Thymus (tissue), 11 donors: ENCODE measurements around the gene MAFB. TPM values are rescaled to one million over a fixed set of nuclear protein-coding genes. Genes with fewer than 3 reads are reported as not detected.

Experiments
- DNase-seq, 9 donors: peaks; one replicate each; pipeline ENCODE4 v3.0.0-alpha.2; 2013; ENCODE audit warnings: low spot score in 9 of 9, low read depth in 6 of 9, missing footprints in 1 of 9
- H3K27ac ChIP-seq, 2 donors: one replicate each; pipeline ENCODE4 v1.5.1; 2013; ENCODE audit warnings: control low read depth in 1 of 2, low read depth in 1 of 2, low read length in 1 of 2, mild to moderate bottlenecking in 1 of 2, moderate library complexity in 1 of 2
- H3K27me3 ChIP-seq, 2 donors: one replicate each; pipeline ENCODE4 v1.5.1; 2013; ENCODE audit warnings: low read length in 1 of 2; ENCODE audit not compliant: control insufficient read depth in 2 of 2, insufficient read depth in 1 of 2
- H3K36me3 ChIP-seq, 2 donors: one replicate each; pipeline ENCODE4 v1.5.1; 2013; ENCODE audit warnings: low read length in 1 of 2, mild to moderate bottlenecking in 1 of 2, moderate library complexity in 1 of 2; ENCODE audit not compliant: control insufficient read depth in 2 of 2, insufficient read depth in 2 of 2
- H3K4me1 ChIP-seq, 2 donors: one replicate each; pipeline ENCODE4 v1.5.1; 2013; ENCODE audit warnings: low read length in 2 of 2; ENCODE audit not compliant: control insufficient read depth in 2 of 2, insufficient read depth in 2 of 2
- H3K4me3 ChIP-seq, 2 donors: one replicate each; pipeline ENCODE4 v1.5.1; 2013; ENCODE audit warnings: low read length in 2 of 2, control low read depth in 1 of 2, mild to moderate bottlenecking in 1 of 2
- H3K9me3 ChIP-seq, 2 donors: one replicate each; pipeline ENCODE4 v1.5.1; 2013; ENCODE audit warnings: low read length in 1 of 2, mild to moderate bottlenecking in 1 of 2; ENCODE audit not compliant: control insufficient read depth in 2 of 2, insufficient read depth in 1 of 2
- WGBS: extraction: QIAGEN DNeasy Blood & Tissue Kit; methylation state at CpG from one replicate; pipeline ENCODE4 v1.1.7; 2013; 5-methylcytosine and 5-hydroxymethylcytosine counted together
- polyA plus RNA-seq: library from polyadenylated mRNA; stranded (reverse); fragments of 200-250 nt; gene quantifications from one replicate; pipeline ENCODE4 v1.2.3, GENCODE V29; 2013
- total RNA-seq: library from RNA; stranded (reverse); fragments of 120-200 nt; gene quantifications from one replicate; pipeline ENCODE4 v1.2.4, GENCODE V29; 2013
- donor health status: healthy.

MAFB gene
- total and polyA plus RNA-seq, 2 donors: 3.5 to 26.1 TPM

- Histone ChIP-seq H3K4me1 (no peaks in the 10 kb centered on the region), H3K4me3 (no peak overlapping the region), H3K27ac (no peak overlapping the region), H3K9me3 (no peaks in the 10 kb centered on the region), H3K27me3 (no peaks in the 10 kb centered on the region), H3K36me3 (no peaks in the 10 kb centered on the region)
- WGBS: 88% methylated on average over 2 of the region's 2 CpGs
- no peak for DNase-seq
Observed at GRCh38 chr20:40638414-40638813, 50.6 kb downstream of the MAFB start.

GRCh38 chr20:40637176-40637575 lies 51.9 kb downstream of the MAFB start:
- Histone ChIP-seq H3K27me3 (no peaks in the 10 kb centered on the region), H3K9me3 (no peaks in the 10 kb centered on the region), H3K27ac (no peak overlapping the region), H3K4me3 (no peak overlapping the region), H3K36me3 (no peaks in the 10 kb centered on the region), H3K4me1 (no peaks in the 10 kb centered on the region)
- WGBS: 96% methylated on average over 3 of the region's 3 CpGs
- no peak for DNase-seq

- DNase-seq: no peak
- Histone ChIP-seq H3K36me3 (no peaks in the 10 kb centered on the region), H3K4me1 (no peaks in the 10 kb centered on the region), H3K27ac (no peak overlapping the region), H3K4me3 (no peak overlapping the region), H3K9me3 (no peaks in the 10 kb centered on the region), H3K27me3 (no peaks in the 10 kb centered on the region)
- 92% methylated on average over 2 of the region's 2 CpGs for WGBS
Observed at GRCh38 chr20:40636486-40636885, 52.5 kb downstream of the MAFB start.

- Histone ChIP-seq H3K36me3 (no peaks in the 10 kb centered on the region), H3K27ac (no peak overlapping the region), H3K9me3 (no peaks in the 10 kb centered on the region), H3K27me3 (no peaks in the 10 kb centered on the region), H3K4me3 (no peak overlapping the region), H3K4me1 (no peaks in the 10 kb centered on the region)
- DNase-seq: no peak
Observed at GRCh38 chr20:40635971-40636370, 53.1 kb downstream of the MAFB start.
